Stimulated activated effector memory CD8-positive, alpha-beta T cell treated with anti-CD3 and anti-CD28 coated beads, Interleukin-12 subunit alpha, Interleukin-12 subunit beta, amount 100 ng/mL, for 72 hours (primary cell): ENCODE data around the gene CTNND2.

Experiments used
- ATAC-seq: fragments of 150-1000 bp; cut with Tn5 transposase; 2 replicates; pipeline ENCODE4 v1.10.0; 2021
- DNase-seq, 2 donors: peaks; one replicate each; pipeline ENCODE4 v3.0.0; 2021 to 2022; ENCODE audit warnings: low spot score in 2 of 2
- H3K27ac Mint-ChIP-seq: one replicate; pipeline ENCODE4 v1.8.0; 2022; ENCODE audit warnings: mild to moderate bottlenecking, mixed read lengths
- H3K36me3 Mint-ChIP-seq: one replicate; pipeline ENCODE4 v1.8.0; 2022; ENCODE audit warnings: mild to moderate bottlenecking, mixed read lengths
- H3K4me1 Mint-ChIP-seq: one replicate; pipeline ENCODE4 v1.8.0; 2022; ENCODE audit warnings: mixed read lengths
- H3K4me3 Mint-ChIP-seq: one replicate; pipeline ENCODE4 v1.8.0; 2022; ENCODE audit warnings: mild to moderate bottlenecking, mixed read lengths
- H3K9me3 Mint-ChIP-seq: one replicate; pipeline ENCODE4 v1.8.0; 2022; ENCODE audit warnings: mixed read lengths

The CTNND2 gene

GRCh38 chr5:11483630-11484029, 420.6 kb downstream of the CTNND2 start:
- ATAC-seq (no peak), DNase-seq (no peak)
- H3K27ac Mint-ChIP-seq: no peak overlapping the region
- peaks cover 11% of the 10 kb centered on the region for H3K9me3 Mint-ChIP-seq
- H3K36me3 Mint-ChIP-seq: no peaks in the 10 kb centered on the region
- no peak overlapping the region for H3K4me3 Mint-ChIP-seq
- no peaks in the 10 kb centered on the region for H3K4me1 Mint-ChIP-seq

GRCh38 chr5:11482011-11482410, 422.2 kb downstream of the CTNND2 start:
- no peak for ATAC-seq
- no peaks in the 10 kb centered on the region for H3K4me1 Mint-ChIP-seq
- no peak overlapping the region for H3K4me3 Mint-ChIP-seq
- H3K9me3 Mint-ChIP-seq: peaks cover 11% of the 10 kb centered on the region
- no peak for DNase-seq
- H3K27ac Mint-ChIP-seq: no peak overlapping the region
- no peaks in the 10 kb centered on the region for H3K36me3 Mint-ChIP-seq

- H3K9me3 Mint-ChIP-seq: peaks cover 9% of the 10 kb centered on the region
- no peak overlapping the region for H3K4me3 Mint-ChIP-seq
- no peak for ATAC-seq
- H3K36me3 Mint-ChIP-seq: no peaks in the 10 kb centered on the region
- H3K4me1 Mint-ChIP-seq: no peaks in the 10 kb centered on the region
- H3K27ac Mint-ChIP-seq: no peak overlapping the region
- DNase-seq: no peak
These were observed 426.5 kb downstream of the CTNND2 start for GRCh38 chr5:11477786-11478185.

- DNase-seq: no peak
- ATAC-seq: no peak
- Mint-ChIP-seq H3K36me3 (no peaks in the 10 kb centered on the region), H3K9me3 (peaks cover 3% of the 10 kb centered on the region), H3K4me1 (no peaks in the 10 kb centered on the region), H3K27ac (no peak overlapping the region), H3K4me3 (no peak overlapping the region)
These were observed 427.4 kb downstream of the CTNND2 start for GRCh38 chr5:11476866-11477265.

GRCh38 chr5:11468334-11469039, 435.8 kb downstream of the CTNND2 start:
- H3K9me3 Mint-ChIP-seq: no peaks in the 10 kb centered on the region
- ATAC-seq: no peak
- H3K4me1 Mint-ChIP-seq: no peaks in the 10 kb centered on the region
- no peak overlapping the region for H3K4me3 Mint-ChIP-seq
- DNase-seq: no peak
- no peak overlapping the region for H3K27ac Mint-ChIP-seq
- no peaks in the 10 kb centered on the region for H3K36me3 Mint-ChIP-seq

GRCh38 chr5:11467588-11467987, 436.7 kb downstream of the CTNND2 start:
- ATAC-seq: no peak
- Mint-ChIP-seq H3K4me3 (no peak overlapping the region), H3K4me1 (no peaks in the 10 kb centered on the region), H3K36me3 (no peaks in the 10 kb centered on the region), H3K9me3 (no peaks in the 10 kb centered on the region), H3K27ac (no peak overlapping the region)
- no peak for DNase-seq

- Mint-ChIP-seq H3K27ac (no peak overlapping the region), H3K4me3 (no peak overlapping the region), H3K36me3 (no peaks in the 10 kb centered on the region), H3K4me1 (no peaks in the 10 kb centered on the region), H3K9me3 (no peaks in the 10 kb centered on the region)
- no peak for ATAC-seq
- DNase-seq: no peak
These were observed 444.5 kb downstream of the CTNND2 start for GRCh38 chr5:11459716-11460115.

GRCh38 chr5:11455505-11455904, 448.7 kb downstream of the CTNND2 start:
- no peak for DNase-seq
- Mint-ChIP-seq H3K4me1 (no peaks in the 10 kb centered on the region), H3K4me3 (no peak overlapping the region), H3K36me3 (no peaks in the 10 kb centered on the region), H3K27ac (no peak overlapping the region), H3K9me3 (no peaks in the 10 kb centered on the region)
- ATAC-seq: no peak

GRCh38 chr5:11452852-11453251, 451.4 kb downstream of the CTNND2 start:
- H3K36me3 Mint-ChIP-seq: no peaks in the 10 kb centered on the region
- H3K27ac Mint-ChIP-seq: no peak overlapping the region
- H3K4me1 Mint-ChIP-seq: no peaks in the 10 kb centered on the region
- ATAC-seq (peak; percentile 61), DNase-seq (no peak)
- no peaks in the 10 kb centered on the region for H3K9me3 Mint-ChIP-seq
- no peak overlapping the region for H3K4me3 Mint-ChIP-seq

- Mint-ChIP-seq H3K27ac (no peak overlapping the region), H3K4me1 (no peaks in the 10 kb centered on the region), H3K4me3 (no peak overlapping the region), H3K9me3 (no peaks in the 10 kb centered on the region), H3K36me3 (no peaks in the 10 kb centered on the region)
- no peak for DNase-seq
- no peak for ATAC-seq
These were observed 454.3 kb downstream of the CTNND2 start for GRCh38 chr5:11449966-11450365.

- no peaks in the 10 kb centered on the region for H3K9me3 Mint-ChIP-seq
- H3K27ac Mint-ChIP-seq: no peak overlapping the region
- H3K4me3 Mint-ChIP-seq: no peak overlapping the region
- DNase-seq (no peak), ATAC-seq (no peak)
- H3K36me3 Mint-ChIP-seq: no peaks in the 10 kb centered on the region
- no peaks in the 10 kb centered on the region for H3K4me1 Mint-ChIP-seq
These were observed 455.0 kb downstream of the CTNND2 start for GRCh38 chr5:11449217-11449616.

- Mint-ChIP-seq H3K9me3 (no peaks in the 10 kb centered on the region), H3K4me3 (no peak overlapping the region), H3K4me1 (no peaks in the 10 kb centered on the region), H3K27ac (no peak overlapping the region), H3K36me3 (no peaks in the 10 kb centered on the region)
- ATAC-seq: no peak
- DNase-seq: no peak
These were observed 460.4 kb downstream of the CTNND2 start for GRCh38 chr5:11443831-11444230.

GRCh38 chr5:11432116-11432515, 472.1 kb downstream of the CTNND2 start:
- Mint-ChIP-seq H3K36me3 (no peaks in the 10 kb centered on the region), H3K4me1 (no peaks in the 10 kb centered on the region), H3K4me3 (no peak overlapping the region), H3K9me3 (no peaks in the 10 kb centered on the region), H3K27ac (no peak overlapping the region)
- ATAC-seq (no peak), DNase-seq (no peak)

- no peak overlapping the region for H3K4me3 Mint-ChIP-seq
- H3K4me1 Mint-ChIP-seq: no peaks in the 10 kb centered on the region
- H3K9me3 Mint-ChIP-seq: no peaks in the 10 kb centered on the region
- H3K36me3 Mint-ChIP-seq: no peaks in the 10 kb centered on the region
- DNase-seq: no peak
- ATAC-seq: no peak
- H3K27ac Mint-ChIP-seq: no peak overlapping the region
These were observed 475.0 kb downstream of the CTNND2 start for GRCh38 chr5:11429254-11429653.

- no peak for DNase-seq
- Mint-ChIP-seq H3K27ac (no peak overlapping the region), H3K9me3 (no peaks in the 10 kb centered on the region), H3K36me3 (no peaks in the 10 kb centered on the region), H3K4me1 (no peaks in the 10 kb centered on the region), H3K4me3 (no peak overlapping the region)
- ATAC-seq: no peak
These were observed 476.7 kb downstream of the CTNND2 start for GRCh38 chr5:11427569-11427968.

- Mint-ChIP-seq H3K4me1 (no peaks in the 10 kb centered on the region), H3K4me3 (no peak overlapping the region)
- ATAC-seq: no peak
These were observed 477.8 kb downstream of the CTNND2 start for GRCh38 chr5:11426442-11426841.

GRCh38 chr5:11422342-11422741, 481.9 kb downstream of the CTNND2 start:
- no peak for DNase-seq
- Mint-ChIP-seq H3K4me3 (no peak overlapping the region), H3K36me3 (no peaks in the 10 kb centered on the region), H3K9me3 (peaks cover 1% of the 10 kb centered on the region), H3K27ac (no peak overlapping the region), H3K4me1 (no peaks in the 10 kb centered on the region)
- ATAC-seq: no peak

More at GRCh38 chr5:11426442-11426841, 477.8 kb downstream of the CTNND2 start:
- no peak for DNase-seq
- Mint-ChIP-seq H3K27ac (no peak overlapping the region), H3K36me3 (no peaks in the 10 kb centered on the region), H3K9me3 (no peaks in the 10 kb centered on the region)
